Fibroblast of the conjunctiva (primary cell): ENCODE data around the gene BCAP31.
A peak's percentile ranks its signal among the peaks of the same experiment; 100 is the strongest.
"Not testable (repeated sequence)": the region's sequence is repeated elsewhere in the genome, so short reads cannot be mapped to it uniquely, and the experiment has no call there.

ENCODE experiments used
- DNase-seq: peaks from one replicate; pipeline ENCODE4 v3.0.0-alpha.2; 2010; ENCODE audit warnings: low read depth

Gene BCAP31

DNA sequence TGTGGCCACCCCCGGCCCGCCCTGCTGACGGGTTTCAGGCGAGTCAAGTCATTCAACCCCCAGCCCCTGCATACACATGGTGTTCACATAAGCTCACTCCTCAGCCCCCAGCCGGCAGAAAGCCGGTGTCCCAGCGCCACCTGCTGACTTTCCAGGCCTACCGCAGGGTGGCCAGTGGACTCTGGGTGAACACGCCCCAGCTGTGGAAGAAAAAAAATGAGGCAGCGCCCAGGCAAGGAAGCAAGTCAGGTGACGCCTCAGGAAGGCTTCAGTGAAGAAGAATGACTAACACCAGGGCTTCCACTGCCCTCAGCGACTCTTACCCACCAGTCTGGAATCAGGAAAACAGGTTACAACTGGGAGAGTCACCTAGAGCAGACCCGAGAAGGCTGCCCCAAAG, 15.8 kb downstream of the BCAP31 start:
- peak; percentile 56 for DNase-seq

DNA sequence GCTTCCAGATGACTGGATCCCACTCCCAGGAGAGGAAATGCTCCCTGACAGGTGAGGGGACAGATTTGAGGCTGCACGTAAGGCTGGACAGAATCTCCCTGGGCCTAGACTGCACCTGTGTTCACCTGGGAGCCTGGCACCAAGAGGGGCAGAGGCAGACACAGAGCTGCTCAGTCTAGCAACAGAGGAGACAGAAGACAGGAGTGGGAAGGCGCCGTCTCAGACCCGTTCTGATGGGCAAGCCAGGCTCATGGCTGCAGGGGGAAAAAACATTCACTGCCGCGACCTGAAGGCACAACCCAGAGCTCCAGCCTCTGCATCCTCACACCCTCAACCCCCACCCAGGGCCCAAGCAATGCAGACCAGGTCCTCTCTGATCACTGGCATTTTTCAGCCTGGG, 16.8 kb downstream of the BCAP31 start:
- no peak for DNase-seq

DNA sequence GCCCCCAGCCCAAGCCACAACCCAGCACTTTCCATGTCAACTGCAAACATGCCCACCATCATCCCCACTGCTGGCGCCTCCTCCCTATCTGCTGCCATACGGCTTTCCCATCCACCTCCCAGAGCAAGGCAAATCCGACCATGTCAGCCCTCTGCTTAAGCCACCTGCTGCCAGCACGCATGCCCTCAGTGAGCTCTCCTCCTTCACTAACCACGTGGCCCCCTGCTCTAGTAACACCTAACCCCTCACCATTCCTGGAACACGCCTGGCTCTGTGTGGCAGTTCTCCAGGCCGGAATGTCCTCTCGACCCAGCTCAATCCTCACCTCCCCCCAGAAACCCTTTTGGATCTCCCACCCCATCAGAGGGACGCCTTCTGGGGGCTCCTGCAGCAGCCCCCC, 17.4 kb downstream of the BCAP31 start:
- no peak for DNase-seq

DNA sequence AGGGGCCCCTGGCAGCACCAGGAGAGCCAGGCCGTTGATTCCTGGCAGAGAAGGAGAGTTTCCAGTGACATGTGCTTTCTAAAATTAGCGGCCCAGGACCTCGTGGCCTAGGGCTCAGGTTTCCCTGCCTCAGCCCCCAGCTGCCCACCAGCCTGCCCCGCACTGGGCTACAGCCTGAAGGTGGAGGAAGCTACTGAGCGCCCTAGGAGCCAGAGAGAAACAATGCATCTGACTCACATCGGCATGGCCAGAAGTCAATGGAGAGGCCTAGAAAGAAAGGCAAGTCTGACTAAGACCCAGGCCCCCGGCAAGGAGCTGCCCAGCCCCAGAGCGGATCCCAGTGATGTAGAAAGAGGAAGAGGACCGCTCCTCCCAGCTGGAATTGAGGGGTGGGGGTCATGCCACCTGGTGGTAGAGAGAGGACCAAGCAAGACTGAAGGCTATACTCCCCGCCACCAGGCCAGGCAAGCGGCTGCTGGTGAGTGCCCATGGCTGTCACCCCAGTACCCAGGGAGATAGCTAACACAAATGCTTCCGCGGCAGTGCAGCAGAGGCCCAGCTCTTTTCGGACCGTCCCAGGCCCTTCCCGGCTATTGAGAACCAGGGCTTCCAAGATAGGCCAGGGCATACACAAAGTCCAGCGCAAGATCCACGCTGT, 18.7 kb downstream of the BCAP31 start:
- not testable (repeated sequence) for DNase-seq

DNA sequence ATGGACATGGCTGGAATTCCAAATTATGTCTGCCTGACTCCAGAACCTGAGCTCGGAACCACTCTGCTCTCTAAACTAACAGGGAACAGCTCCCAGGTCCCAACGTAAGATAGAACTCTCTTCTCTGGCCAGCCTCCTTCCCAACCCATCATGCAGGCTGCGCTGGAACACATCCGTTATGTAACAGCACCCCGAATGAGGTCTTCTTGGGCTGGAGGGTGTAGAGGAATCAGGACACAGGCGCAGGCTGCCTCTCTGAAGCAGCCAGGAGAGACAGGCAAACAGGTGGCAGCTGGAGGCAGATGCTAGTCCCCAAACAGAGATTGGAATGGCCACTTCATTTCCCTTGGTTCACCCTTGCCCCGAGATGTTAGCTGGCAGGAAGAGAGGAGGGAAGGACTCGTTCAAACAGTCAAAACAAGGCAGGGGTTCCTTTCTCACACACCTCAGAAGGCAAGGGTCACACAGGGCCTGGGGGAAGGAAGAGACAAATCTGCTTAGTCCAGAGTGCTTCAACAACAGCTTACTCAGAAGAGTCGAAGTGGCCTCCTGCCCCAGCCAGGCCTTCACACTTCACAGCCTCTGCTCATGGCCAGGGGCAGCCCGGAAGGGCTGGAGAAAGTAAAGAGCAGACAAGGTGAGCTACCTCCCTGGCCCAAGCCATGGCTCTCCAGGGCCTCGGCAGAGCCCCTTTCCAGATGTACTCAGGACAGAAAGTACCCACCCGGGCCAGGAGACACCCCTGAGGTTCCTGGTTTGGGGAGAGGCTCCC, 19.4 kb downstream of the BCAP31 start:
- not testable (repeated sequence) for DNase-seq

DNA sequence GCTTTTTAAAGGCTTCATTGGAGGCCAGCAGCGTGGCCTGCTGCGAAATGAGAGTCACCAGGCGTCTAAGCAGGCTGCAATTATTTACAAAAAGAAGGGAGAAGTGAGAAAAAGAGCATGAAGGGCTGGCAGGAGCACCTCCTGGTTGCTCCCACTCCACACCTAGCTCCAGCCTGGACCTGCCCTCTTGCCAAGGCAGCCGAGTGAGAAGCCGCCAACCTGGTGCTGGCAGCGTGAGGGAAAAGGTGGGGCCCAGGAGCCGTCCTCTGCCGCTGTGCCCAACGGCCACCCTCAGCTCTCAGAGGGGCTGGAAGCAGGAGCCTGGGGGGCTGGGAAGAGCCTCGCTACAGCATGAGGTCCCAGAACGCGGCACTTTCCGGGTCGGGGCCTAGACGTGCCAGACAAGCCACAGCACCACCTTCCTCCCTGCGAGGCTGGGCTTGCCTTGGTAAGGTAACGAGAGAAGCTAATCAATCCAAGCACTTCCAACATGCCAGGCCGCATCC, 20.1 kb downstream of the BCAP31 start:
- DNase-seq, result no peak

DNA sequence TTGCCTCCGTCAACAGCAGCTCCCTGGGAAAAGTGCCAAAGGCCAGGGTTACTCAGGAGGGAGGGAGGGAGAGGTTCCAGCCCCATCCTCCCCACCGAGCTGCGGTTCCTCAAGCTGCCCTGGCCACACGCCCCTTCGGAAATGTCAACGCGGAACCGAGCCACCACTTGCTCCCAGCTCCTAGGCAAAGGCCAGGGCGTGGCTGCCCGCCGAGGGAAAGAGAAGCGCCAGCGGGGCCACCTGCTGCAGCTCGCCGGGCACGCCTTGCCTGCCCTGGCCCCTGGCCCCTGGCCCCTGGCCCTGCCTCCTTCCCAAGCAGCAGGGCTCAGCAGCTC, 21.2 kb downstream of the BCAP31 start:
- DNase-seq, result no peak

DNA sequence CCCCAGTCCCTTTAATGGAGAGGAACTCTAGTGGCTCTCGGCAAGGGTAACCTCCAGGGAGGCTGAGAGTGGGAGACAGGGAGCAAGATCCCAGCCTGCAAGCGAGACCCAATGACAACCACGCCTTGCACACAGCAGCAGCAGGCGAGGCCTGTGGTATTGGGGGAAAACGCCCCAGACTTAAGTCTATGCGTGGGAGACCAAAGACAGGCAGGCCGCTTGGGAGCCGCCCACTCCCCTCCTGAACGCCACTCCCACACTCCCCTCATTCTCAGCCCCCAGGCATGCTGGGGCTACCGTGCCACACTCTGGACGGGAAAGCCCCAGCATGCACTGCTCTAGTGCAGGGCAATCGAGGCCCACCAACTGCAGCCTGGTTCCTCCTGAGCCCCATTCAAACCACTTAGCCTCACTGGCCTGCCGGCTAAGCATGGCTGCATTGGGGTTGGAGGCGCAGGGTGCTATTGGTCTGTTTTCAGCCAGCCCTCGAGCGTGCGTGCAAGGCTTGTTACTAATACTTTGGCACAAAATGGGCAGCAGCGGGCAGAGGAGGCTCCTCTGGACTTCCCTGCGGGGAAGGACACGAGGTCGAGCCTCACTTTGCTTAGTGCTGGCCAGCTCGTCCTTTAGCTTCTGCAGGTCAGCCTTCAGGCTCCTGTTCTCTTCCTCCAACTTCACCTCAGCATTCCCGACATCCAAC, 21.7 kb downstream of the BCAP31 start:
- no peak for DNase-seq

DNA sequence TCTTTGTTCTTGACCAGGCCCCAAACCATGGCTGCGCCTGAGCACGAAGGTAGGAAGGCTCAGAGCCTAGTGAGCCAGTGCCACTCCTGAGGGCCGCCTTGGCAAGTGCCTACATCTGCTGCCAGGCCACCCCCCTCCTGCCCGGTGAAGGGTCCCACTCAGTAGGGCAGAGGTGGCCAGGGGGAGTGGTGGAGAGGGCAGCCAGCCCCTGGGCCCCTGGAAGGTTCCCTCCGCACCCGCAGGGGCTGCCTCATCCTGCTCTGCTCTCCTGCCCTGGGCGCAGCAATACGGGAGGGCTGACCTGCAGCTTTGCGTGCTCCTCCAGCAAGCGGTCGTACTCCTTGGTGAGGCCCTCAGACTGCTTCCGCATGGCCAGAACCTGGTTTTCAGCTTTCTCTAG, 22.5 kb downstream of the BCAP31 start:
- DNase-seq, result no peak

DNA sequence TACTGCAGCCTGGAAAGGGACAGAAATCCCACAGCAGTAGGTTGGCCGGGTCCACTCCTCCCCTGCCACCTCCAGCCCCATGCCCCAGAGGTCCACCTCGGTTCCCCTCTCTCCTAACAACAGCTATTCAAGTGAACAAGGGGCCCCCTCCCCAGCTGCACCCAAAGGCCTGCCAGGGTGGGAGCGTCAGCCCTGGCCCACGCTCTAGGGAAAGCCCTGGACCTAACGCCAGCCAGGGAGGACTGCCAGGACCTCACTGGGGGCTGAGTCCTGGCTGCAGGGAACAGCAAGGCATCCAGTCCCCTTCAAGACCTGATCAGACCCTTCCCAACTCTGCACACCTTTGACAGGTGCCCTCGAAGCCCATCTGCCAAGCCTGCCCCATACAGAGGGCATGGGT, 23.2 kb downstream of the BCAP31 start:
- DNase-seq, result no peak

DNA sequence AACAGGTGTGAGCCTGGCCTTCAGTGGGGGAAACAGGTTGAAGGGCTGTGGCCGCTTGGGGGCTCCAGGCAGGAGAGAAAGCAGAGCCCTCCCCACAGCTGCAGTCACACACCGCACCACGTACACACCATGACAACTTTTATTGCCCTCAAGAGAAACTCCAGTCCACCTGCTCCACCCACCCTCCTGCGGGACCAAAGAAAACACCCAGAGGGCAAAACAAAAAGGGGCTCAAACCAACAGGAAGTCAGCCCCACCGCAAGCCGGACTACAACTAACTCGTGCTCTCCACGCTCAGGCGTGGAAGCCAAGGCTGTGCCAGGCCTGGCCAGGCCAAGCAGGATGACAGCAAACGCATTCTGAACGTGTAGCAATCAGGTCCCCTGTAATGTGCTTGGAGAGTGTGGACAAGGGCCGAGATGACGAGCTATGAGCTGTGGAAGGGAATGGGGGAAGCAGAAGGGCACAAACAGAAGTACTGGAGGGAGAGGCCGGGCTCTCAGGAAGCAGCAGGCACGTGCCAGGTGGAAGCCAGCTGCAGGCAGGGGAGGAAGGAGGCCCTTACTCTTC, 23.7 kb downstream of the BCAP31 start:
- DNase-seq, result no peak

DNA sequence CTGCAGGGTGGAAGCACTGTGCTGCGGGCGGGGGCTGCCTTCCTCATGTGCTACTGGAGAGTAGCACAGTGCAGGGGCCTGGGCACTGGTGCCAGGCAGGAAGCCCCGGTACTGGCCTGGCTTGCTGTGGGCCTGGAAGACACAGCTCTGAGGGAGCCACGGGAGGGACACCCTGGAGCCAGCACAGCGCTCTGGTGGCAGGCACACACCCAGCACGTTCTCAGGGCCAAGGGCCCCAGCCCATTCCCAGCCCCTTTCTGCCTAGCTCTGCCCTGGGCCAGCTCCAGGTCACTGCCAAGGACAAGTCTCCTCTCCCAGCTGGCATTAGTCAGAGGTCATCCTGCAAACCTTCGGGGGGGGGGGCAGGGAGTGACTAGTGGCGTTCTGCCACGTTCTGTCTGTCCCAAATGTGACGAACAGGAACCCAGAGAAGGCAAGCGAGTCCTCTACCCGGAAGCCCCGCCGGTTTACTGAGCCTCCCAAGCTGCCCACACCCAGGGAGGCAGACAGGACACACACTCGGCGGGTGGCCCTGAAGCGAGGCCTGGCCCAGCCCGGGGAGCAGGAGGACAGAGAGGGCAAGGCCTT, 24.3 kb downstream of the BCAP31 start:
- DNase-seq, result not testable (repeated sequence)

DNA sequence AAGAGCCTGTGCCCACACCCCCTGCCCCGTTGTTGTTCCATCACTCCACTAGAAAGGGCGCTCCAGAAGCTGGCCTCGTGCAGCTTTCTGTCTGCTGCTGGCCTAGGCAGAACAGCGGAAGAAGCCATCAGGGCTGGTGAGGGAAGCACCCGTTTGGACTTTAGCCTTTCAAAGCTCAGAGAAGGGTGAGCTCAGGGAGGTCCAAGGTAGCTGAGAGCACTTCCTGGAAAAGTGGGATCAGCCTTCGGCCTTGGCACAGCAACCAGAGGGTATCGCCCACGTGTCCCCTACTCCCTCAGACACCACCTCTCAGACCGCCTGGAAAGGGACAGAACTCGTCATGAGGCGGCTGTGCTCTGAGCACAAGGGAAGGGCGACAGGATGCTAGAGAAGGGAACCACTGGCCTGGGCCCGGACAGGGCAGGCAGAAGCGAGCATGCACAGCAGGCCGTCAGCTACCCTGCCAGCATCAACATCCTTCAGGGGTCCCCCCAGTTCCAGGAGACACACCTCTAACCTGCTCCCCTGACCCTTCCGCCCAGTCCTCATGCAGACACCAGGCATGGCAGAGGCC, 24.9 kb downstream of the BCAP31 start:
- DNase-seq, result not testable (repeated sequence)

DNA sequence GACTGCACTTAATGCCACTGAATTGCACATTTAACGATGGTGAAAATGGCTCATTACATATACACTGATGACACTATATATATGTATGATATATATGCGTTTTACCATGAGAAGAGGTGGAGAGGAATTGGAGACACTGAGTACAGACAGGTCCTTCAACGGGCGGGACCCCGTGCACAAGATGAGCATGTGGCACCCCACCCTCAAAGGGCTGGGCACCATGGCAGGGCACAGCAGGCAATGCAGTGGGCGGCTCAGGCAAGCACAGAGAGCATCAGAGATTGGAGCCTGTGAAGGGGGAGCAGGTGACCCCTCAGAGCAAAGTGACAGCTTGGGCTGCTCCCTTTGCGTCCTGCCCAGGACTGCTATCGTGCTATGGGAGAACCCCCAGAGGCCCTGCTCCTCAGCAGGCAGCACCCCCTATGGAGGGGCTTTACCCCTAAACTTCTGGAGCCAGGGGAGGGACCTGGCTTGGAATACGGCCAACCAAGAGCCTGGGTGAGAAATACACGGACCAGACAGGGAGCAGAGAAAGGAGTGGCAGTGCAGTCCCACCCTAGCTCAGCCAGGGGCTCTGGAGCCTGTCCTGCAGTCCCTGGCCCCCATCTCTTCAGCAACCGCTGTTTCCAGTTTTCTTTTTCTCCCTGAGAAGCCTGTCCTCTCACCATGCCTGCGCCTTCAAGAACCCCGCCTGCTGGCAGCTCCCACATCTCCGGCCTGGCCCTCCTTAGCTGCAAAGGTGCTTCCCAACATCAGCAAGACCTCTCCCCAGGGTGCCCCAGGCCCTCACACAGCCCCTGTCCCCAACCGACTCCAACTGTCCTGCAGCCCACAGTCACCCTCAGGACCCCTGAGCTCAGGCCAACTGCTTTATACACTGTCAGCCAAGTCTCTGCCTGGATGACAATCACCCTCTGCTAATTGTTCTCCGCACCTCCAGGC, 26.0 kb downstream of the BCAP31 start:
- no peak for DNase-seq

DNA sequence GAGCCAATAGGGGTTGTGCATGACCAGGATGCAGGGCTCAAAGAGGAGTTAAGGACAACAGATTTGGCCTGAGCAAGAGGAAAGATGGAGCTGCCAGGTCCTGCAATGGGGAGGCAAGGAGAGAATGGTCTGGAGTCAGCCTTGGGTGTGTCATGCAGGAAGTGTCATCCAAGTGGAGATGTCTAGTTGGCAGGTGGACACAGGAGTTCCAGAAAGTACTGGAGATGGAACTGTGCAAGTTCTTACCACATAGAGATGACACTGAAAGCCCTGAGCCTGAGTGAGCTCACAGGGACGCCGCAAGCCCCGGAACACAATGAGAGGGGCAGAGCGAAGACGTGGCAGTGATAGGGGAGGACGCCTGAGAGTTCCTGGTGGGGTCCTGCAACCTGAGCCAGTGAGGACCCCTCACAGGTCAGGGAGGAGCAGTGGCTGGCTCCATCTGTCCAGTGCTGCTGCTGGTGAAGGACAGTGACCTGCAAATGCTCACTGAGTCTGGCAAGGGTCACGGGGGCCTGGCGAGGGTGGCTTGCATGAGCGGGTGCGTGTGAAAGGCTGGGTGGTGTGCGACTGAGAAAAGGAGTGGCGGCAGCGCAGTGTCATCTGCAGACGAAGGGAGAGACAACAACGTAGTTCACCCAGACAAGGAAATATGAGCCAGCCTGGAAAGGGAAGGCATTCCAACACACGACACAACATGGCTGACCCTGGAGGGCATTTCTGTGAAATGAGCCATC, 27.0 kb downstream of the BCAP31 start:
- DNase-seq, result not testable (repeated sequence)

DNA sequence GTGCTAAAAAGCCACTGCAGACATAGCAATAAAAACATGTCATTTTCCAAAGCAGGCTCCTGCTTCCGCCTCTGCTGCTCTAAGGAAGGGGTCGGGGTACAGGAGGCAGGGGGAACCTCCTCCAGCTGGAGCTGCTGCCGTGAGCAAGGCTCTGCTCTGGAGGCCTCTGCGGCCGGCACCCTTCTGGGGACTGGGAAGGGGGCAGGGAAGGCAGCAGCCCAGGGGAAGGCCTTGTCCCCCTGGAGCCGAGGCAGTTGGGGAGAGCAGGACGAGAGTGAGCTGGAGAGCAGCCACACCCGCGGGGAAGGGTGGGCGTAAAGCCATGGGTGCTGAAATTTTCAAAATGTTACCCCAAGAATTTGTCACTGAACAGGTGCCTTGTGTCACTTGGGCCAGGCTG, 27.6 kb downstream of the BCAP31 start:
- not testable (repeated sequence) for DNase-seq

DNA sequence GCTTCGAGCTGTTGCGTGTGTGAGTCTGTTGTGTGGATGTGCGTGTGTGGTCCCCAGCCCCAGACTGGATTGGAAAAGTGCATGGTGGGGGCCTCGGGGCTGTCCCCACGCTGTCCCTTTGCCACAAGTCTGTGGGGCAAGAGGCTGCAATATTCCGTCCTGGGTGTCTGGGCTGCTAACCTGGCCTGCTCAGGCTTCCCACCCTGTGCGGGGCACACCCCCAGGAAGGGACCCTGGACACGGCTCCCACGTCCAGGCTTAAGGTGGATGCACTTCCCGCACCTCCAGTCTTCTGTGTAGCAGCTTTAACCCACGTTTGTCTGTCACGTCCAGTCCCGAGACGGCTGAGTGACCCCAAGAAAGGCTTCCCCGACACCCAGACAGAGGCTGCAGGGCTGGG, 28.1 kb downstream of the BCAP31 start:
- no peak for DNase-seq

DNA sequence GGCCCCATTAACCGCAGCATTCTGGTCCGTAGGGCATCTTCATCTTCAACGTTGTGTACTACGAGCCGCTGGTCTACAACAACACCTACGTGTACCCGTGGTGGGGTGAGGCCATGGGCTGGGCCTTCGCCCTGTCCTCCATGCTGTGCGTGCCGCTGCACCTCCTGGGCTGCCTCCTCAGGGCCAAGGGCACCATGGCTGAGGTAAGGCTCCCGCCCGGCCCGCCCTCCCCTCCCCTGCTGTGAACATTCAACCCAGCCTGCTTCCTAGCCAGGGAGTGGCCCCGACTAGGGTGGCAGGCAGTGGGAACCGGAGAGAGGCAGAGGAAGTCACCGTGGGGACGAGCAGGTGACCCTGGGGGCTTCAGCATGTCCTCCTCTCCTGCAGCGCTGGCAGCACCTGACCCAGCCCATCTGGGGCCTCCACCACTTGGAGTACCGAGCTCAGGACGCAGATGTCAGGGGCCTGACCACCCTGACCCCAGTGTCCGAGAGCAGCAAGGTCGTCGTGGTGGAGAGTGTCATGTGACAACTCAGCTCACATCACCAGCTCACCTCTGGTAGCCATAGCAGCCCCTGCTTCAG, 29.4 kb downstream of the BCAP31 start:
- no peak for DNase-seq

DNA sequence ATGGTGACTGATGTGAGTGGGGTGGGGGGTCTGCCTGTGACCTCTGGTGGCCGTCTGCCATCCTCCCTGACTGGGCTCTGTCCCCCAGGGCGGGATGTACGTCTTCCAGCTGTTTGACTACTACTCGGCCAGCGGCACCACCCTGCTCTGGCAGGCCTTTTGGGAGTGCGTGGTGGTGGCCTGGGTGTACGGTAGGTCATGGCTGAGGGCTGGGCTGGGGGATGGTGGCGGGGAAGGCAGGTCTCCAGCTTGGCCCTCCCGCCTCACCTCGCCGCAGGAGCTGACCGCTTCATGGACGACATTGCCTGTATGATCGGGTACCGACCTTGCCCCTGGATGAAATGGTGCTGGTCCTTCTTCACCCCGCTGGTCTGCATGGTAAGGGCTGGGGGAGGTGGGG, 29.9 kb downstream of the BCAP31 start:
- not testable (repeated sequence) for DNase-seq
